Neural crest cell (in vitro differentiated cells): Measurements from ENCODE around the gene SP6. TPM values are rescaled to one million over a fixed set of nuclear protein-coding genes. Genes with fewer than 3 reads are reported as not detected.

Experiments used
- DNase-seq: peaks from one replicate; pipeline ENCODE4 v3.0.0; 2021; ENCODE audit warnings: low read depth, mixed read lengths, low spot score
- H3K27ac Mint-ChIP-seq: one replicate; pipeline ENCODE4 v1.8.0; 2021; ENCODE audit warnings: mild to moderate bottlenecking, mixed read lengths; ENCODE audit not compliant: unreplicated experiment
- H3K27me3 Mint-ChIP-seq: 2 replicates; pipeline ENCODE4 v1.8.0; 2021; ENCODE audit warnings: low read depth, mild to moderate bottlenecking, mixed read lengths
- H3K36me3 Mint-ChIP-seq: 2 replicates; pipeline ENCODE4 v1.8.0; 2021; ENCODE audit warnings: low read depth, mild to moderate bottlenecking, mixed read lengths
- H3K4me1 Mint-ChIP-seq: 2 replicates; pipeline ENCODE4 v1.8.0; 2021; ENCODE audit warnings: mixed read lengths
- H3K4me3 Mint-ChIP-seq: one replicate; pipeline ENCODE4 v1.8.0; 2021; ENCODE audit warnings: mild to moderate bottlenecking, mixed read lengths
- H3K9me3 Mint-ChIP-seq: 2 replicates; pipeline ENCODE4 v1.8.0; 2021; ENCODE audit warnings: mixed read lengths
- CTCF ChIP-seq: fragments of 200-600 bp; sonication (generic); conservative IDR thresholded peaks from 2 replicates; pipeline ENCODE4 v1.5.0; 2021; ENCODE audit warnings: antibody characterized with exemption, mild to moderate bottlenecking
- total RNA-seq: library from RNA; stranded (reverse); gene quantifications from 2 replicates; pipeline ENCODE4 v1.2.1, GENCODE V29; 2021

SP6 gene
- total RNA-seq, 1 donor from 2014 or later: 0.16 TPM

- Mint-ChIP-seq H3K9me3 (no peaks in the 10 kb centered on the region), H3K36me3 (no peaks in the 10 kb centered on the region), H3K4me1 (no peaks in the 10 kb centered on the region), H3K4me3 (no peak overlapping the region), H3K27me3 (no peaks in the 10 kb centered on the region), H3K27ac (no peak overlapping the region)
- DNase-seq: no peak
- no peak for TF ChIP-seq CTCF
Measured at GRCh38 chr17:47811709-47812108, 39.3 kb downstream of the SP6 start.

- H3K4me3 Mint-ChIP-seq: no peak overlapping the region
- H3K9me3 Mint-ChIP-seq: no peaks in the 10 kb centered on the region
- H3K36me3 Mint-ChIP-seq: no peaks in the 10 kb centered on the region
- DNase-seq: no peak
- no peaks in the 10 kb centered on the region for H3K4me1 Mint-ChIP-seq
- no peak overlapping the region for H3K27ac Mint-ChIP-seq
- TF ChIP-seq CTCF: no peak
- no peaks in the 10 kb centered on the region for H3K27me3 Mint-ChIP-seq
Measured at GRCh38 chr17:47810901-47811635, 39.9 kb downstream of the SP6 start.

- no peak for TF ChIP-seq CTCF
- H3K27me3 Mint-ChIP-seq: peaks cover 4% of the 10 kb centered on the region
- no peaks in the 10 kb centered on the region for H3K36me3 Mint-ChIP-seq
- no peaks in the 10 kb centered on the region for H3K4me1 Mint-ChIP-seq
- DNase-seq: no peak
- H3K9me3 Mint-ChIP-seq: no peaks in the 10 kb centered on the region
- no peak overlapping the region for H3K4me3 Mint-ChIP-seq
- H3K27ac Mint-ChIP-seq: no peak overlapping the region
Measured at GRCh38 chr17:47810200-47810821, 40.7 kb downstream of the SP6 start.

GRCh38 chr17:47808830-47809480 lies 42.0 kb downstream of the SP6 start:
- DNase-seq: no peak
- no peaks in the 10 kb centered on the region for H3K36me3 Mint-ChIP-seq
- H3K27me3 Mint-ChIP-seq: peaks cover 10% of the 10 kb centered on the region
- H3K4me3 Mint-ChIP-seq: no peak overlapping the region
- no peak for TF ChIP-seq CTCF
- H3K4me1 Mint-ChIP-seq: no peaks in the 10 kb centered on the region
- no peaks in the 10 kb centered on the region for H3K9me3 Mint-ChIP-seq
- H3K27ac Mint-ChIP-seq: no peak overlapping the region

- Mint-ChIP-seq H3K4me1 (no peaks in the 10 kb centered on the region), H3K4me3 (no peak overlapping the region), H3K9me3 (no peaks in the 10 kb centered on the region), H3K27ac (no peak overlapping the region), H3K36me3 (no peaks in the 10 kb centered on the region), H3K27me3 (peaks cover 15% of the 10 kb centered on the region)
- TF ChIP-seq CTCF: no peak
- no peak for DNase-seq
Measured at GRCh38 chr17:47808036-47808829, 42.7 kb downstream of the SP6 start.
